WTC11 (cell line): ENCODE results near the gene USP17L22.
"Not testable (repeated sequence)": the region's sequence is repeated elsewhere in the genome, so short reads cannot be mapped to it uniquely, and the experiment has no call there.

Source experiments
- CBFB ChIP-seq: sonication (generic); formaldehyde crosslinking; IDR thresholded peaks from 2 replicates; pipeline ENCODE4 v1.8.1; 2022; ENCODE audit warnings: mild to moderate bottlenecking, low read depth, missing genetic modification reagents
- CREM ChIP-seq: sonication (generic); formaldehyde crosslinking; IDR thresholded peaks from 2 replicates; pipeline ENCODE4 v1.8.1; 2022; ENCODE audit warnings: mild to moderate bottlenecking, missing genetic modification reagents, moderate library complexity
- CTCF ChIP-seq: fragments of 200-600 bp; IDR thresholded peaks from 2 replicates; pipeline ENCODE4 v1.8.0; 2022; ENCODE audit warnings: antibody characterized with exemption
- ESRRA ChIP-seq: sonication (generic); formaldehyde crosslinking; IDR thresholded peaks from 2 replicates; pipeline ENCODE4 v1.8.1; 2022; ENCODE audit warnings: mild to moderate bottlenecking, missing genetic modification reagents, borderline replicate concordance
- ETV6 ChIP-seq: sonication (generic); formaldehyde crosslinking; IDR thresholded peaks from 2 replicates; pipeline ENCODE4 v1.8.1; 2022; ENCODE audit warnings: mild to moderate bottlenecking, missing genetic modification reagents
- GABPB1 ChIP-seq: sonication (generic); formaldehyde crosslinking; IDR thresholded peaks from 2 replicates; pipeline ENCODE4 v1.8.1; 2023; ENCODE audit warnings: mild to moderate bottlenecking, missing genetic modification reagents
- MAX ChIP-seq: sonication (generic); formaldehyde crosslinking; IDR thresholded peaks from 2 replicates; pipeline ENCODE4 v1.8.0; 2022; ENCODE audit warnings: mild to moderate bottlenecking, missing genetic modification reagents
- TEAD4 ChIP-seq: sonication (generic); formaldehyde crosslinking; IDR thresholded peaks from 2 replicates; pipeline ENCODE4 v1.8.0; 2022; ENCODE audit warnings: mild to moderate bottlenecking, missing genetic modification reagents
- USF2 ChIP-seq: sonication (generic); formaldehyde crosslinking; IDR thresholded peaks from 2 replicates; pipeline ENCODE4 v1.8.1; 2023; ENCODE audit warnings: mild to moderate bottlenecking, missing genetic modification reagents, moderate library complexity
- ZNF263 ChIP-seq: sonication (generic); formaldehyde crosslinking; IDR thresholded peaks from 2 replicates; pipeline ENCODE4 v1.8.1; 2022; ENCODE audit warnings: low read depth, mild to moderate bottlenecking, moderate library complexity, missing genetic modification reagents

GRCh38 chr4:9219852-9220251 is 47.6 kb upstream of the USP17L22 start, which contains the start of gene USP17L12:
- not testable (repeated sequence) for TF ChIP-seq MAX; CTCF; CBFB; ZNF263 (CRISPR knock-in tag); ESRRA (CRISPR knock-in tag); ETV6 (CRISPR knock-in tag); CREM (CRISPR knock-in tag); GABPB1 (CRISPR knock-in tag); USF2 (CRISPR knock-in tag); TEAD4 (CRISPR knock-in tag)
